HCT116 (cell line): ENCODE data around the gene DYNLT4. TPM values are rescaled to one million over a fixed set of nuclear protein-coding genes. Genes with fewer than 3 reads are reported as not detected.

ENCODE experiments used
- ATAC-seq: fragments of 200-7000 bp; cut with Tn5 transposase; 2 replicates; pipeline ENCODE4 v1.9.1; 2020; ENCODE audit warnings: mild to moderate bottlenecking, moderate library complexity
- BruUV-seq: library from RNA; stranded (reverse); fragments of 400-500 nt; replicated peaks from 2 replicates; lab custom pipeline; 2021; lab: Mats Ljungman, UMichigan
- CTCF ChIA-PET: fragments of 300-600 bp; sonication (Branson Sonifier 250); formaldehyde crosslinking; loops from one replicate; lab custom pipeline; 2021; ENCODE audit warnings: antibody characterized with exemption; lab: Charles Lee
- POLR2A ChIA-PET: fragments of 300-600, 350-600 bp; sonication (Branson Sonifier 250); formaldehyde crosslinking; loops from one replicate; lab custom pipeline; 2021; ENCODE audit warnings: antibody characterized with exemption; lab: Charles Lee
- RAD21 ChIA-PET, 2 experiments: fragments of 300-600 bp; sonication (Branson Sonifier 250); formaldehyde crosslinking; loops; one replicate each; lab custom pipeline; 2023; ENCODE audit warnings: low total read pairs in 2 of 2; ENCODE audit not compliant: uncharacterized antibody in 2 of 2, unreplicated experiment in 2 of 2, low non-redundant PET in 1 of 2; lab: Charles Lee
- DNase-seq: peaks from one replicate; pipeline ENCODE4 v3.0.0-alpha.2; 2010; ENCODE audit warnings: low read depth, low spot score
- H2AFZ ChIP-seq: fragments of 200-600 bp; shearing (Covaris generic), sonication (generic); 2 replicates; pipeline ENCODE4 v1.6.1; 2017; ENCODE audit warnings: low read depth, mixed run types, mixed read lengths, antibody characterized with exemption, low read length; ENCODE audit not compliant: poor library complexity, severe bottlenecking
- H3K27ac ChIP-seq: 2 replicates; pipeline ENCODE4 v1.5.1; 2012; ENCODE audit warnings: low read depth, low read length
- H3K27me3 ChIP-seq: fragments of 200-600 bp; sonication (generic); 2 replicates; pipeline ENCODE4 v1.6.1; 2016; ENCODE audit warnings: mixed run types, low read length, mixed read lengths; ENCODE audit not compliant: insufficient read depth
- H3K36me3 ChIP-seq, 2 experiments: fragments of 200-500 bp in 1 of 2; fragments of 200-600 bp in 1 of 2; sonication (Bioruptor generic) in 1 of 2; sonication (generic) in 1 of 2; 2 replicates each; pipeline versions ENCODE4 v1.5.1 to v1.6.1; 2014 to 2016; ENCODE audit warnings: low read length in 2 of 2, inconsistent platforms in 1 of 2, mixed read lengths in 1 of 2, mixed run types in 1 of 2; ENCODE audit not compliant: insufficient read depth in 2 of 2, control insufficient read depth in 1 of 2
- H3K4me1 ChIP-seq, 2 experiments: fragments of 200-600 bp in 1 of 2; sonication (generic) in 1 of 2; 2 replicates each; pipeline versions ENCODE4 v1.5.1 to v1.6.1; 2012 to 2017; ENCODE audit warnings: low read length in 2 of 2, inconsistent platforms in 1 of 2, mild to moderate bottlenecking in 1 of 2, mixed read lengths in 1 of 2, mixed run types in 1 of 2, moderate library complexity in 1 of 2; ENCODE audit not compliant: insufficient read depth in 2 of 2, control insufficient read depth in 1 of 2
- H3K4me2 ChIP-seq: fragments of 200-600 bp; sonication (generic); 2 replicates; pipeline ENCODE4 v1.6.1; 2017; ENCODE audit warnings: mixed run types, low read length, mixed read lengths
- H3K4me3 ChIP-seq, 2 experiments: fragments of 200-600 bp in 1 of 2; sonication (generic) in 1 of 2; replicated peaks in 1 of 2; 2 replicates each; pipeline ENCODE4 v1.5.1; 2011 to 2016; ENCODE audit warnings: low read length in 2 of 2, control low read depth in 1 of 2, low read depth in 1 of 2, mild to moderate bottlenecking in 1 of 2, mixed read lengths in 1 of 2, mixed run types in 1 of 2
- H3K79me2 ChIP-seq: fragments of 200-600 bp; sonication (generic); 2 replicates; pipeline ENCODE4 v1.6.1; 2017; ENCODE audit warnings: mild to moderate bottlenecking, mixed run types, low read length, moderate library complexity, mixed read lengths; ENCODE audit not compliant: insufficient read depth
- H3K9ac ChIP-seq: fragments of 200-600 bp; sonication (generic); 2 replicates; pipeline ENCODE4 v1.6.1; 2016; ENCODE audit warnings: low read length, mixed read lengths
- H3K9me2 ChIP-seq: fragments of 200-600 bp; sonication (generic), shearing (Covaris generic); 2 replicates; pipeline ENCODE4 v1.6.1; 2017; ENCODE audit warnings: mixed run types, mild to moderate bottlenecking, moderate library complexity; ENCODE audit not compliant: insufficient read depth
- H3K9me3 ChIP-seq, 2 experiments: fragments of 200-500 bp in 1 of 2; fragments of 200-600 bp in 1 of 2; sonication (Bioruptor generic) in 1 of 2; sonication (generic) in 1 of 2; 2 replicates each; pipeline ENCODE4 v1.6.1; 2014 to 2017; ENCODE audit warnings: low read length in 2 of 2, mixed read lengths in 2 of 2, inconsistent platforms in 1 of 2, low read depth in 1 of 2, mild to moderate bottlenecking in 1 of 2, mixed run types in 1 of 2, moderate library complexity in 1 of 2; ENCODE audit not compliant: control insufficient read depth in 1 of 2, insufficient read depth in 1 of 2
- H4K20me1 ChIP-seq: fragments of 200-600 bp; sonication (generic), shearing (Covaris generic); 2 replicates; pipeline ENCODE4 v1.6.1; 2017; ENCODE audit warnings: mixed run types, mild to moderate bottlenecking, moderate library complexity; ENCODE audit not compliant: insufficient read depth
- POLR2A ChIP-seq: IDR thresholded peaks from 2 replicates; pipeline ENCODE4 v1.7.0; 2011; ENCODE audit warnings: borderline replicate concordance; ENCODE audit not compliant: insufficient read depth, insufficient read length; ENCODE audit errors: extremely low read depth
- ZNF274 ChIP-seq: fragments of 200-500 bp; sonication (Bioruptor generic); IDR thresholded peaks from 2 replicates; pipeline ENCODE4 v1.6.1; 2014; ENCODE audit warnings: mild to moderate bottlenecking, low read depth, low read length, inconsistent platforms
- intact Hi-C: fragments of 100-400 bp; cut with micrococcal nuclease; formaldehyde crosslinking; loops from 2 replicates; pipeline ENCODE4 v1.10.0; 2022
- total RNA-seq: library from RNA; stranded (reverse); gene quantifications from one replicate; pipeline ENCODE4 v1.2.1, GENCODE V29; 2021; ENCODE audit not compliant: unreplicated experiment
- TF ChIP-seq, protein P1 (sequence below): IDR thresholded peaks from 2 replicates; pipeline ENCODE4 v1.6.1; 2012; ENCODE audit warnings: low read depth
- TF ChIP-seq, protein P2 (sequence below), 3 experiments: fragments of 200-600 bp in 1 of 3; sonication (generic) in 1 of 3; IDR thresholded peaks in 2 of 3; conservative IDR thresholded peaks in 1 of 3; 2 replicates each; pipeline ENCODE4 v1.5.1; 2012 to 2017; ENCODE audit warnings: low read depth in 2 of 3, low read length in 2 of 3, antibody characterized with exemption in 1 of 3, borderline replicate concordance in 1 of 3, control low read depth in 1 of 3, mild to moderate bottlenecking in 1 of 3, mixed read lengths in 1 of 3, mixed run types in 1 of 3, moderate library complexity in 1 of 3; ENCODE audit not compliant: insufficient read depth in 1 of 3

The DYNLT4 gene
- total RNA-seq, 1 experiment from 2014 or later: 0.96 TPM

DNA sequence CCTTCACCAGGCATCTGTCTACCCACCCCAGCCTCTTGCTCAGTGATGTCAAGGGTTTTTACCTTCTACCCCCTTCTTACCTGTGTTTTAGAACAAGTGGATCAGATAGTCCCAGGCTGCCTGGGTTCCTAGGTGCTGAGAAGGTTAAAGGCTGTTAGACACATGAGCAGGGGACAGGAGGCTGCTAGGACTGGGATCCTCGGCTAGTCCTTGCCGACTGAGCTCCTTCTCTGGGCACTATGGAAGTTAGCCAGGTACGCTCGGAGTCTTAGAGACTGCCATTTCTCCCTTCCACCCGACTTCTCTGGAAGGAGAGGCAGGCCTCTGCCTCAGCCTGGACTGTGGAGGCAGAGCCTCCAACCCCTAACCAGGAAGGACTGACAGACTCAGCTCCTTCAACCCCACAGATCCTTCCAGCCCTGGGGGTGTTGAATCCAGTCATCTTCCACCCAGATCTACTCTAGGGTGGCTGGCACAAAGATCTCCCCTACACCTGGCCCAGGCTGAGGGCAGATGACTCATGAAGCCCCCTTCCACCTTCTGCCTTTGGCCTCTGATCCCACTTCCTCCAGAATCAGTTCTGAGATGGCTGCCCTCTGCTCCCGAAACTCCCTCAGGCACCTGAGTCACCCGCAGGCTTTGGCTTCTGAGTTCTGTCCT lies at the start of gene DYNLT4 (continued):
- TF ChIP-seq, protein P1, sequence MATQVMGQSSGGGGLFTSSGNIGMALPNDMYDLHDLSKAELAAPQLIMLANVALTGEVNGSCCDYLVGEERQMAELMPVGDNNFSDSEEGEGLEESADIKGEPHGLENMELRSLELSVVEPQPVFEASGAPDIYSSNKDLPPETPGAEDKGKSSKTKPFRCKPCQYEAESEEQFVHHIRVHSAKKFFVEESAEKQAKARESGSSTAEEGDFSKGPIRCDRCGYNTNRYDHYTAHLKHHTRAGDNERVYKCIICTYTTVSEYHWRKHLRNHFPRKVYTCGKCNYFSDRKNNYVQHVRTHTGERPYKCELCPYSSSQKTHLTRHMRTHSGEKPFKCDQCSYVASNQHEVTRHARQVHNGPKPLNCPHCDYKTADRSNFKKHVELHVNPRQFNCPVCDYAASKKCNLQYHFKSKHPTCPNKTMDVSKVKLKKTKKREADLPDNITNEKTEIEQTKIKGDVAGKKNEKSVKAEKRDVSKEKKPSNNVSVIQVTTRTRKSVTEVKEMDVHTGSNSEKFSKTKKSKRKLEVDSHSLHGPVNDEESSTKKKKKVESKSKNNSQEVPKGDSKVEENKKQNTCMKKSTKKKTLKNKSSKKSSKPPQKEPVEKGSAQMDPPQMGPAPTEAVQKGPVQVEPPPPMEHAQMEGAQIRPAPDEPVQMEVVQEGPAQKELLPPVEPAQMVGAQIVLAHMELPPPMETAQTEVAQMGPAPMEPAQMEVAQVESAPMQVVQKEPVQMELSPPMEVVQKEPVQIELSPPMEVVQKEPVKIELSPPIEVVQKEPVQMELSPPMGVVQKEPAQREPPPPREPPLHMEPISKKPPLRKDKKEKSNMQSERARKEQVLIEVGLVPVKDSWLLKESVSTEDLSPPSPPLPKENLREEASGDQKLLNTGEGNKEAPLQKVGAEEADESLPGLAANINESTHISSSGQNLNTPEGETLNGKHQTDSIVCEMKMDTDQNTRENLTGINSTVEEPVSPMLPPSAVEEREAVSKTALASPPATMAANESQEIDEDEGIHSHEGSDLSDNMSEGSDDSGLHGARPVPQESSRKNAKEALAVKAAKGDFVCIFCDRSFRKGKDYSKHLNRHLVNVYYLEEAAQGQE: no peak
- no peak for TF ChIP-seq ZNF274

DNA sequence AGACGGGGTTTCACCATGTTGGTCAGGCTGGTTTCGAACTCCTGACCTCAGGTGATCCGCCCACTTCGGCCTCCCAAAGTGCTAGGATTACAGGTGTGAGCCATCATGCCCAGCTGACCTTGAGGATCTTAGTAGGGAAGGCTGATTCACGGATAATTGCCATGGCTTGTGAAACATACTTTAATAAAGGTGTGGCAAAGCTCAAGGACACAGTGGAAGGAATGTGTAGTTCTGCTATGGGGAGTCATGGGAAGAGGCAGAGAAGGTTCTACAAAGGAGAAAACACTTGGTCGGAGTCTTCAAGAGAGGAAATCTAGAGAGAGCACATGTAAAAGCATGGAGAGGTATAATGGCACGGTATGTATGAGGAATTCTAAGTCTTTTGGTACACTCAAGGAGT lies 48.6 kb upstream of the DYNLT4 start:
- CTCF ChIA-PET: no interaction called here

More for the DNA sequence above, 48.6 kb upstream of the DYNLT4 start:
- Histone ChIP-seq H4K20me1 (no peaks in the 10 kb centered on the region), H3K4me3 (no peak overlapping the region), H3K27me3 (no peaks in the 10 kb centered on the region), H3K79me2 (no peaks in the 10 kb centered on the region), H3K9me2 (no peaks in the 10 kb centered on the region), H3K27ac (no peak overlapping the region), H3K9me3 (no peaks in the 10 kb centered on the region), H3K36me3 (no peaks in the 10 kb centered on the region), H3K4me1 (no peaks in the 10 kb centered on the region; a peak in 1 of 4 replicates), H2AFZ (no peak overlapping the region), H3K4me2 (no peak overlapping the region), H3K9ac (no peak overlapping the region)
- ATAC-seq (peak; percentile 30; the same call in 1 of the 2 replicates), DNase-seq (no peak)
- no TSS peak for BruUV-seq
- ChIA-PET RAD21 (no interaction called here), POLR2A (interaction anchor here (2.1 kb wide), 1 partner anchor 134 kb away, joined by 6 read pairs; no protein-coding TSS in a partner anchor)
- TF ChIP-seq, protein P2, sequence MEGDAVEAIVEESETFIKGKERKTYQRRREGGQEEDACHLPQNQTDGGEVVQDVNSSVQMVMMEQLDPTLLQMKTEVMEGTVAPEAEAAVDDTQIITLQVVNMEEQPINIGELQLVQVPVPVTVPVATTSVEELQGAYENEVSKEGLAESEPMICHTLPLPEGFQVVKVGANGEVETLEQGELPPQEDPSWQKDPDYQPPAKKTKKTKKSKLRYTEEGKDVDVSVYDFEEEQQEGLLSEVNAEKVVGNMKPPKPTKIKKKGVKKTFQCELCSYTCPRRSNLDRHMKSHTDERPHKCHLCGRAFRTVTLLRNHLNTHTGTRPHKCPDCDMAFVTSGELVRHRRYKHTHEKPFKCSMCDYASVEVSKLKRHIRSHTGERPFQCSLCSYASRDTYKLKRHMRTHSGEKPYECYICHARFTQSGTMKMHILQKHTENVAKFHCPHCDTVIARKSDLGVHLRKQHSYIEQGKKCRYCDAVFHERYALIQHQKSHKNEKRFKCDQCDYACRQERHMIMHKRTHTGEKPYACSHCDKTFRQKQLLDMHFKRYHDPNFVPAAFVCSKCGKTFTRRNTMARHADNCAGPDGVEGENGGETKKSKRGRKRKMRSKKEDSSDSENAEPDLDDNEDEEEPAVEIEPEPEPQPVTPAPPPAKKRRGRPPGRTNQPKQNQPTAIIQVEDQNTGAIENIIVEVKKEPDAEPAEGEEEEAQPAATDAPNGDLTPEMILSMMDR (IDR thresholded peaks at IDR 0.05 in 2 of 3, conservative IDR thresholded peaks at IDR 0.05 in 1 of 3; ENCODE audit: borderline replicate concordance in 1 of 3, insufficient read depth in 1 of 3, low read depth in 2 of 3, low read length in 2 of 3): 0 out of 6 replicates have a peak, but pooled peaks of 1 of the 3 experiments have one; percentile 9
- no peak for TF ChIP-seq POLR2A
- intact Hi-C loops: no loop called here
